SK-N-MC (cell line): ENCODE measurements around the gene MTA1.

Experiments
- EZH2 ChIP-seq: fragments of 200-600 bp; sonication (generic); IDR thresholded peaks from one replicate; pipeline ENCODE4 v1.6.1; 2017; ENCODE audit warnings: antibody characterized with exemption
- POLR2AphosphoS5 ChIP-seq: IDR thresholded peaks from 2 replicates; pipeline ENCODE4 v1.6.1; 2012; ENCODE audit warnings: mild to moderate bottlenecking, low read depth, low read length, borderline replicate concordance

DNA sequence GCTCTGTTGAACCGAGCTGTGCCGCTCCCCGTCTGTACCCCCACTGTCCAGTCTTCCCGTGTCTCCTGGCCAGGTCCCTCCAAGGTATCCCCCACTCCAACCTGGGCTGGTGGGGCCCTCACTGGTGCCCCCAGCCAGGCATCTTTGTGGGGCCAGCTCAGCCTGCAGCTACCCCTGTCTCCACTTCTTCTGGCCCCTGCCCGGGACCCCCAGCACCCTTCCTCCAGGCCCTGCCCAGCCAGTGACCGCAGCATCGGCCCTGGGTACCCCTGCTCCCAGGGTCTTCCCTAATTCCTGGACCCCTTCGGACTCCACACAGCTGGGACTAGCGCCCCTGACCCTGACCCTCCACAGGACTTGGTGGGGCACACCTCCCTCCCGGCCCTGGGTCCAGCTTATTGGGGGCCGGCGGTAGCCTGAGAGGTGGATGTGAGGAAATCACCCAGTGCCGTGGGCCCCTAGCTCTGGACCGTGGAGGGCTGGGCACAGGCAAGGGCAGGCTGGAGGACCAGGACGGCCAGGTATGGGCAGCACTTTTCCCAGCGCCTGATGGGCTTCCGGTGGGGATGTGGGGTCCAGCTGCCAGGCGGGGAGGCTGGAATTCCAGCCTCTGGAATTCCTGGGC is 63.0 kb downstream of the MTA1 start:
- TF ChIP-seq EZH2 (no peak), POLR2AphosphoS5 (no peak)
